Activated effector memory CD4-positive, alpha-beta T cell treated with Interleukin-2 at 50 U/mL for 16 hours (primary cell): ENCODE data around the gene TSPAN9.
A peak's percentile ranks its signal among the peaks of the same experiment; 100 is the strongest.

Experiments
- DNase-seq: peaks from one replicate; pipeline ENCODE4 v3.0.0-alpha.2; 2020

TSPAN9 gene

DNA sequence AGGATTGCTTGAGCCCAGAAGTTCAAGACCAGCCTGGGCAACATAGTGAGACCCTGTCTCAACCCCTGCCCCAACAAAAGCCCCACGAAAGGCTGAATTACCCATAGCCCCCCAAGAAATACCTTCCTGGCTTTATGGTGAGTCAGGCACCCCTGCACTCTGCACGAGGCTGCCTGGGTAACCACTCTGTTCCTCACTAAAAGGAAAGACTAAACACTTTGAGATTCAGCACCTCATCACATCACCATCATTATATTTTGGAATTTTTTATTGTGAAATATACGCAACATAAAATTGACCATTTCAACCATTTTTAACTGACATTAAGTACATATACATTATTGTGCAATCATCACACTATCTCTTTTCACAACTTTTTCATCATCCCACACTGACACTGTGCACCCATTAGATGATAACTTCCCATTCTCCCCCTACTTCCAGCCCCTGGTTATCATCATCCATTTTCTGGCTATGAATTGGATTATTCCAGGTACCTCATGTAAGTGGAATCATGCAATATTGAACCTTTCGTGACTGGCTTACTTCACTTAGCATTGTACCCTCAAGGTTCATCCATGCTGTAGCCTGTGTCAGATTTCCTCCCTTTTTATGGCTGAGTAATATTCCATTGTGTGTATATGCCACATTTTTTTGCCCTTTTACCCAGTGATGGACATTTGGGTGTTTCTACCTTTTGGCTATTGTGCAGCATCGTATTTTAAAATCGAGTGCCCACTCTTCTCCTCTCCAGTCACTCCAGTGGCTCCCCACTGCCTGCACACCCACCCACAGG is 51.5 kb downstream of the TSPAN9 start:
- DNase-seq = no peak

DNA sequence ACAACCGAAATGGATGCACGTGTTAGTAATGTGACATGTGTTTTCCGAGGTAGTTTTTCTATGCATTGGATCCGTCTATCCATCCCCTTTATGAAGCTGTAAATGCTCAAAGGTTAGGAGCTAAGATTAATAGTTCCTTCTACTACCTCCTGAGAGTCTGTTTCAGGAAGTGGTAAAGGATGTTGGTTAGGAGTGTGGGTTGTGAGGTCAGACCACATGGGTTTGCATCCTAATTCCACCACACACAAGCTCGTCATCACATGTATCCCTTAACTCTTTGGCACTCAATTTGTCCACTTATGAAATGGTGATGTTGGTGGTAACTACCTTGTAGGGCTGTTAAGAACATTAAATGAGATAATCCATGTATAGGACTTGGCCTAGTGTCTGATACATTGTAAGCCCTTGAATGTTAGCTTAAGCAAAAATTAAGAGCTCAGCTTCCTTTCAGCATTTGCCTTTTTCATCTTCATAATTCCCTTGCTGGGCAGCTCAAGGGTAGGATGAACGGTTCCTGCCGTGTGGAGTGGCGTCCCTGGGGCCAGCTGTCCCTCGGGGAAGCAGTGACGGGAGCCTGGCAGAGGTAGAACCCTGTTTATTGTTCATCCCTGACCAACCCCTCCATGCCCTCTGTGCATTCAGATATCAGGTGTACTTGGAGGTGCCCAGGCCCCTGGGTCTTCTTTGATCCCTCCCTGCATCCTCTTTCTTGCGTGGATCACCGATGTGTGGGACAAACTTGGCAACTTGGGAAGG is 52.3 kb downstream of the TSPAN9 start:
- DNase-seq = no peak

DNA sequence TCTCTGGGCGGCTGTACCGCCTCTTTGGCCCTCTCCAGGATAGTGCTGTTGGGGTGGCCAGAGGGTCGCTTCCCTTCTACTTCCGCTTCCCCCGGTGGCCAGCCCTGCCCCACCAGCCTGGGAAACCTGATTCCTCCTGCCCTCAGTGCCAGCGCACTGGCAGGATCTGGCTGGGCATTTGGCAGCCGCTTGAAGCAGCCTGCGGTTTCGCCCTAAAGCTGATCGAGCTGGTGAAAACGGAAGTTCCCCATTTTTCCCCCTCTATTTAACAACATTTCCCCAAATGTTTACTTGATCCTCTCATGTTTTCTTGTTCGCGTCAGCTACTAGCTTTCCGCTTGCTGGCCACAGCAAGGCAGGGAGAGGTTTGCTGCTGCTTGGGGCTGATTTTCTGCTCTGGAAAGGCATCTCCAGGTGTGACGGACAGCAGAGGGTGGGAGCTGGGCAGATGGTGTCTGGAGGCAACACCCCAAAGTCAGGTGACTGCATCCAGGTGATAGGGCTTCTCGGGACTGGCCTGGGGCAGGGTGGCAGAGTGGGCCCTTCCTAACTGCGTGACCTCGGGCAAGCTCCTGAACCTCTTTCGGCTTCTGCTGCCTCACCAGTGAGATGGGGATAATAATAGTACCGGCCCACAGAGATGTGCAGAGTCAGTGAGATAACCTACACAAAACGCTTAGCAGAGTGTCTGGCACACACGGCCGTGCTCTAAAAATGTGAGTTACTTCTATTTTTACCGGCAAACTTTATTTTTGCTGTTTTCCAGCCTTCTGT is 53.1 kb downstream of the TSPAN9 start:
- no peak for DNase-seq

DNA sequence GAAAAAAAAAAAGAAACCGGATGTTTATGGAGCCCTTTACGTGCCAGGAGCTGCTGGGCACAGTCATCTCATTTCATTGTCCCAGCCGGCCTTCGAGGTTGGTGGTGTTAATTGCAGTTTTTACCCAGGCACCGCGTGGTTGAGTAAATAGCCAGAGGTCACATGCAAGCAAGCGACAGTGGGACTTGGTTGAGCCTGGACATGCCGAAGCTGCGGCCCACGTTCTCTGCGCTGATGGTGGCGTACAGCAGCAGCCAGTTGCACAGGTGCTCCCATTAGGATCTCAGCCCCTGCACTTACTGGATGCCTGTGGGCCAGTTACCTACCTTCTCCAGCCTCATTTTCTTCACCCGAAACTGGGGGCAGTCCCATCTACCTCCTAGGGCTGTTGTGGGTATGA is 54.0 kb downstream of the TSPAN9 start:
- no peak for DNase-seq

DNA sequence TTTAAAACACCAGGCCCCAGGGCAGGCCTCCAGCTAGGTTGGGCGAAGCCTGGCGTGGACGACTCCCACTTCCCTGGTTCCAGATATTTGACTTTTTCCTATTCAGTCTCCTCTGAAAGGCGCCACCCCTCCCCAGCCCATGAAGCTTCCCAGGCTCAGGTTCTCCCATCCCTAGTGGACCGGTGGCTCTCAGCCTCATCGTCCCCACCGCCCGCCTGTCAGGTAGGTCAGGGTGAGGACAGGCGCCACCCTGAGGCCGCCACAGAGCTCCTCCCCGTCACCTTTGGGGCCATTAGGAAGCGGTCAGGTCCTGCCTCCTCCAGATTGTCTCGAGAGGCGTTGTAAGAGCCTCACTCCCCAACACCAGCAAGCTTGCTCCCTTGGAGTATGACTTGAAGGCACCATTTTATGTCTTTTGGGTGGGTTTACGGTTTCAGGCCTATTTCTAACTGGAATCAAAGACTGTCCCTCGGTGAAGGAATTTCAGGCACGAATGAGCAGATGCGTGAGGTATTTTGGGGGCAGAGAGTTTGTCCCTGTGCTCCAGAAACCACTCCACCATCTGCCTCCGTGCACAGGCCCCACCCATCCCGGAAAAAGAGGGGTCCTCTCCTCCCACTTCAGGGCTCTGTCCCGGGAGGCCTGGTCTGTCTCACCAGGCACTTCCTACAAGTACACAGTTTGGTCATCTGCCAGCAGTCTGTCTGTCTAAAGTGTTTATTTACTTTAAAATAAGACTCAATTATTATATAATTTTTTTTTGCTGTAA is 55.6 kb downstream of the TSPAN9 start:
- DNase-seq = no peak

DNA sequence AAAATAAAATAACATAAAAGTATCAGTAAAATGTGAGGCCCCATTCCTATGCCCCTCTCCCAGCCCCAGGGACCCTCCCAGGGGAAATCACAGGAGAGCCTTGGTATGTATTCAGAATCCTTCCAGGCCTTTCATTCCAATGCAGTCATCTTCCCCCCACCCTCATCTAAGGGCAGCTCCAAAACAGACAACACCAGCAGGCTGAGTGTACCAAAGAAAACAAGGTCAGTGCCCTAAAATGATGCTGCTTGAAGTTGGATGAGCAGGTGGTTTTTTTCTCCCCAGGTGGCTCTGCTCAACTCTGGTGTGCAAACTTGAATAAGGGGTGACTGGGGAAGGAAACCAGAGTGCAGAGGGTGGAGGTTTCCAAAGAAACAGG is 56.2 kb downstream of the TSPAN9 start:
- DNase-seq = no peak

DNA sequence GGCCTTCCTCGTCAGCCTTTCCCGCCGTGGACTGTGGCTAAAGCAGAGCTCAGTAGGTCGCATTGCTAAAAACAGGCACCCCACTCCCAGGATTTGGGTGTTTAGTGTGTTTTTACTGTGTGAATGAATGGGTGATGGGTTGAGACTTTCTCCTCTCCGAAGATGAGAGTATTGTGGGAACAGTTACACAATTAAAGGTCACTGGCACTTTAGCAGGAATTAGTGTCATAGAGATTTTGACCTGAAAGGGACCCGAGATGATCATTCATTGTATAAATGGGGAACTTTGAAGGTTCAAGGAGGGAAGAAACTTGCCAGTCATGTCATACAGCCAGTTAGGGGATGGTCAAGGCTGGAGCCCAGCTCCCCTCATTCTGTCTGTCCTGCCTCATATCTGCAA is 56.9 kb downstream of the TSPAN9 start:
- DNase-seq = no peak

DNA sequence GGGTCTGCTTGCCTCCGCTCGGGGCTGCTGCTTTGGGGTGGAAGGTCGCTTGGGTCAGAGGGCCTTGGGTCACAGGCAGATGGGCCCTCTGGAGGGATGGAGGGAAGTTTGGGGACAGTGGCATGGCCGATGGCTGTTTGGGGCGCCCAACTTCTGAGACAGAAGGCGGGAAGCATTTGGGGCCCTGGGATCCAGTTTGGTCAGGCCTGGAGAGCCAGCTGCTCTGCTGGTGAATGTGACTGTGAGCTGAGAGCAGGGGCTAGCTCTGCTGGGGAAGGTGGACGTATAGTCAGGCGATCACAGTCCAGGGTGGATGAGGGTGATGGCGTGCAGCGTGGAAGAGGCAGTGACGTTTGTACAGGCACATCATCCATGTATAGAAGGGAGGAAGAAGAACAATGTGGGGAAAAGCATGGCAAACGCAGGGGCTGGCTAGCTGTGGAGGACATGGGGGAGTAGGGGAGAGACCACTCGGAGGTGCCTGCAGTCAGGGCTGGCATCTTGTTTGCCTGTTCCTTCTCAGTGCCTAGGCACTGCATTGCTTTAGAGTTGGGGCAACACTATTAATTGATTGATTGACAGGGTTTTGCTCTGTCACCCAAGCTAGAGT is 57.5 kb downstream of the TSPAN9 start:
- no peak for DNase-seq

DNA sequence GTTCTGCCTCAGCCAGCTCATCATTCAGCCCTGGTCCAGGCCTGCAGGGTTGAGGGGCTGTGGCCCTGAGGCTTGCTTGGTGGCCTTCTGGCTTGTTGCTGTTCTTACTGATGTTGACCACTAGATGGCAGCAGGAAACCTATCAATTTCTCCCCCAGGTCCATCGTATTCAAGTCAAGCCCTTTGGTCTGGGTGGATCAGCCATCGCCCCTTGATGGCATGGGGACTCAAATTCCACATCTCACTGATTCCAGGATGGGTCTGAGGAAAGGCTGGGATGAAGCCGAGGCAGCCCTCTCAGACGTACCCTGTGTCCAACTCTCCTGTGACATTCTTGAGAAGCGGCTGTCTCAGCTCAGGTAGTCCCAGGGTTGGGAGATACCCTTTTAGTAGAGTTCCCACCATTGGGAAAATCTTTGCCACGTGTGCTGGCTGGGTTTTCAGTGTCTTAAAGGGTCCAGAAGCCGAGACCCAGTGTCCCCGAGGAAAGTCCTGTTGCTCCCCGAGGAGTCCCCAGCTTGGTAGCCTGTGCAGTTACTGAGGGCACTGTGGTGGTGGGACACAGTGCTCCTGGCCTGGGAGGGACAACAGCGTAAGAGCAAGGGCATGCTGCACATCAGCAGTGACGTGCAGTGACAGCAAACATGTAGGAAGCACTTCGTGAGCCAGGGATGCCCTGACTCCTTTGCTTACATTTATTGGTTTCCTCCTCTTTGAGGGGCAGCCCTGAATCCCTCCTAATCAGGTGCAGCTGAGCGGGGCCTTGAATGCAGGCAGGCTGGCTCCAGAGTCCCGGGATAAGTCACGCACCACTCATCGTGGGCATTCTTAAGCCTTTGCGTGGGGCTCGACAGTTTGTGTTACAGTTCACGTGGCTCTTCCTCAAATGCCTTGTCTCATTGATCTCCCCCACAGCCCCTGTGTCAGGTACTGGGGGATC is 58.6 kb downstream of the TSPAN9 start:
- DNase-seq = peak; percentile 5

DNA sequence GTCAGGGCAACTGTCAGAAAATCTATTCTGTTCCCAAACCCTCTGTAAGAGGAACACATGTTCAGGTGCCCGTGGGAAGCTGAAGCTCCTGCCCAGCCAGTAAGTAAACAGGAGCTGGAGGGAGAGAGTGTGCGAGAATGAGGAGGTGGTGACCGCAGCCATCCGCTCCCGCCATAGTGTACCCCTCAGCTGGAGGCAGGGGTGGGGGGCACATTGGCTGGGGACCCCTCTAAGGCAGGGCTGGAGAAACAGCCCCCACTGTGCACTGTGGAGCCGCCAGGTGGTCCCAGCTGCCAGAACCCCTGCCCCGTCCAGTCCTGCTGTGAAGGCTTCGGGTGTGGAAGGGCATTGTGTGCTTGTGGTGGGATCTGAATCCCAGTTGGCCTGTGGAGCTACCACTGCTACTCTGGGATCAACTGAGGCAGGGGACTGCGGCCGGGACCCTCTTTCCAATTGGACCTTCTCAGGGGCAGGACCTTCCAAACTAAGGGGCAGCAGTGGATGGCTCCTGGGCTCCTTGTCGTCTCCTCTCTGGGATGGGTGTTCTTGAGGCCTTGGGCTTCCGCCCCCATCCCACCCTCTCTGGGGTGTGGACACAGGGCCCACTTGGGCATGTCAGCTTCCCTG is 59.6 kb downstream of the TSPAN9 start:
- no peak for DNase-seq

DNA sequence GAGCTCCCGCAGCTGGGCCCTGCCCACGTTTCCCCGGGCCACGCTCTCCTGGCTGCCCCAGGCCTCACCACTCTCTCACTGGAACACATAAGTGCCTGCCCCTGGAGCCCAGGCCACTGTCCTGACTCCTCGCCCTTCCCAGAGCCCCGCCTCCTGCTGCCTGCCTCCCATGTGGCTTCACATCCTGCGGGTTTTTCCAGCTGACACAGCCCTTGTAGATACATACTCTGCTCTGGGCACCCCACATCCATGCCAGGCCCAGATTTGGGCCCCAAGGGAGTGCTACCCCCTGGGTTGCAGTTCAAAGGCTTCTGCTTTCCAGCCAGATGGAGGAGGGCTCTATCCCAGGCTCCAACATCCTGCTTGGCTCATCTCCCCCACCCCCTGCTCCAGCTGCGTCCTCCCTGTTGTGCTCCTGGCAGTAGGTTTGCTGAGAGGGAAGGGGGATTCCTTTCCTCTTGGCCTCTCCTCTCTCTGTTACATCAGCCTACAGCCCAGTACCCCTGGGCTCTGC is 60.1 kb downstream of the TSPAN9 start:
- no peak for DNase-seq

DNA sequence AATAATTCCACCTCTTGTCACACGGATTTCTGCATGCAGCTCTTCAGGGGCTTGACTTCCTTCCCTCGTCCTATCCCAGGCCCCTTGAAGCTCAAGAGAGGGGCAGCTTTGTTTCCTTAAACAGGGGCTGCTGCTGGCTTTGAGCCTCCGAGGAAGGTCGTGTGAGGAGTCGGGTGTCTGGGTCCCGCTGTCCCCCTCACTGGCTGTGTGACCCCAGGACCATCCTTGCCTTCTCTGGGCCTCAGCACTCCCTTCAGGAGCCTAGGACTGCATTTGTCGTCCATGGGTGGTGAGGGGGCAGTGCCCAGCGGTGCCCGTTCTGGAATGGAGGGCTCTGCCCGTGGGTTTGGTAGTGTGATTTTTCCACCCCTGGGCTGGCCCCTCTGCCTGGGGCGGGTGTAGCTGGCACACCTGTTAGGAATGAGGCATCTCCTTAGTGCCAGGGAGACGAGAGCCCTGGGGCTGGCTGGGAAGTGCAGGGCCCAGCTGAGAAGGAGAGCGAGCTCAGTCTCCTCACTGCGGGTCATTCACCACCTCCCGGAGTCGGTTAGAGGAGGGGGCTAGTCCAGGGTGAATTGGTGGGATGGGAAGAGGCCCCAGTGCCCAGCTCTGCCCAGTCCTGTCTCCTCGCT is 60.8 kb downstream of the TSPAN9 start:
- DNase-seq = no peak

DNA sequence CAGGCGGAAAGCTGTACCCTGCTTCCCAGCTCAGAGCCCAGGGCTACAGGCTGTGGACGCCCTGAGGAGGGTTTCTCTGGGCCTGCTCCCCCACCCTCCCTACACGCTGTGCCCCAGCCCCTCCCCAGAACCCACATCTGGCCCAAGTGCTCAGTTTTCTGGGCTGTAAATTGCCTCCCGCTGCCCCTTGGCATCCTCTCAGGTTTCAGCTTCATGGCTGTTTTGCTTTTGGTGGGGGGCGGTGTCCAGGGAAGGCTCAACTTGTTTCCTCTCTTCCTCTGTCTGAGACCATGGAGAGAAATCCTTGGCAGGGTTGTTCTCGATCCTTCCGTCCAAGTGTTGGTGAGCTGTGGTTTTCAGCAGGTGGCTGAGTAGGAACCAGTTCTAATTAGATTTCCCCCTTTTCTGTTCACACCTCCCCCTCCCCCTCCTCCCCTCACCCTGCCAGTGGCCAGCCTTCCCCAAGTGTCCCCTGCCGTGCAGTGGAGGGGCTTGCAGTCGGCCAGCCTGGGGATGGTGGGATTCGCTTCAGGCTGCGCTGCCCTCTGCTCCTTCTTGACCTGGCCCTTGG is 61.8 kb downstream of the TSPAN9 start:
- DNase-seq = no peak

DNA sequence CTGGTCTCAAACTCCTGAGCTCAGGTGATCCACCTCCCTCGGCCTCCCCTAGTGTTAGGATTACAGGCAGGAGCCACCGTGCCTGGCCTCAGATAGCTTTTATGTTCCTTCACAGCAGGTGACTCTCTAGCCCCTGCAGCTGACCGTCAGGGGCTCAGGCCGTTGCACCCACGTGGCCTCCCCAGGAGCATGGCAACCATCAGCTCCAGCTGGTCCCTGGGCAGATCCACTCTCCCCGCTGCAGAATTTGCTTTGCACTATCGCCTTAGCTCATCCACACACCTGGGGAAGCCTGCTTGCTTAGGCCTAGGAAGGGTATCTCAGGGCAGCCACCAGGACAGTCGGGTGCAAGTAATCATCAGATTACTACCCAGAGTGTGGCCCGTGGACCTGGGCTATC is 62.6 kb downstream of the TSPAN9 start:
- no peak for DNase-seq

DNA sequence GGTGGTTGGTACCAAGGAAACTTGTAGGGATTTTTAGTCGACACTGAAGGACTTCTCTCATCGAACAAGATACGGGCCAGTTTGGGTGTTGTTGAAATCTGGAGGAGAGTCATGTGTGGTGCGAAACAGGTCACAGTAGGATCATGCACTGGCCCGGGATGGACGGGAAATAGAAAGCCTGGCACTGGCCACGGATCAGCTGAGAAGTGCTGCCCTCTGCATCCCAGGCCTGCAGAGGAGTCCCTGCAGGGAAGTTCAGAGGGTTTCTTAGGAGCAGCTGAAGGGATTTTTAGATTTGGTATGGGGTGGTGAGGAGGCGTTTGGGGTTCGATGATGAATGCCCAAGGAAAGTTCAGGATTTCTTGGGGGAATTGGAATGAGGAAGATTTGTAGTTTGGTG is 63.1 kb downstream of the TSPAN9 start:
- DNase-seq = no peak

DNA sequence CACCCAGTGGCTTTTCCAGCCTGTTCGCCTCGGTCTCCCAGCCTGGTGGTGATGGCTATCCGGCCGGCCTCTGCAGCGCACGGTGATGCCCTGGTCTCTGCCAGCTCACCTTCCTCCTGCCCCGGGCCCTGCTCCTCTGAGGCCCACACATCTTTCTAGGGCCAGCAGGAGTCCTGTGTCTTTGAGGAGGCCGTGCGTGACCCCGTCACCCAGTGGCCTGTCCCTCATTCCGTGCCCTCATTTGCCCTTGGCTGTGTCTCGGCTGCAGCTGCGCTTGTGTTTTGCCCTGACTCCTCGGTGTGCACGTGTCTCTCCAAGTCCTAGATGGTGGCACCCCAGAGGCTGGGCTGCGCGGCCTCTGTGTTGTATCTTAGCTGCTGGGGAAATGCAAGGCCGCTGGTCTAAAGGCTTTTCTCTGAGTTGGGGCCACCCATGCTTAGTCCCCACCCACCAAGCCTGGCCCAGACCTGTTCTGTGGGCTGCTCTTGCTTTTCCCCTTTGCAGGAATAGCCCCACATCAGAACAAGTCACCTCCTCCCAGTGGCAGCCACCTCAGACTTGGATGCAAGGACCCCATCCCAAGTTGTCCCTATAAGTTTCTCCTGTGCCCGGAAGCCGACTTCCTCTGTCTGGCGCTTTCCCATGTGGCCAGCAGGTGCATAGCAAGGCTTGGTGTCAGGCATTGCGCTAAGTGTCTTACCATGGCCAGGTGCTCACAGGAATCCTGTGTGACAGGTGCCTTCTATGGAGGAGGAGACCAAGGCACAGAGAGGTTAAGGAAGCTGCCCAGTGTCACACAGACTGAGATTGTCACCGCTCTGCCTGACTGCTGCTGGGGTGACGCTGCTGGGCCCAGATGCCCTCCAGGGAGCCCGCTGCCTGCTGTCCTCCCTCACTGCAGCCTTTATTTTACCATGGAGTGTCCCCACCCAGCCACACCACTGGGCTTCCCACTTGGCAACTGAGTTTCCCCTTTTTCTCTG is 64.5 kb downstream of the TSPAN9 start:
- no peak for DNase-seq

DNA sequence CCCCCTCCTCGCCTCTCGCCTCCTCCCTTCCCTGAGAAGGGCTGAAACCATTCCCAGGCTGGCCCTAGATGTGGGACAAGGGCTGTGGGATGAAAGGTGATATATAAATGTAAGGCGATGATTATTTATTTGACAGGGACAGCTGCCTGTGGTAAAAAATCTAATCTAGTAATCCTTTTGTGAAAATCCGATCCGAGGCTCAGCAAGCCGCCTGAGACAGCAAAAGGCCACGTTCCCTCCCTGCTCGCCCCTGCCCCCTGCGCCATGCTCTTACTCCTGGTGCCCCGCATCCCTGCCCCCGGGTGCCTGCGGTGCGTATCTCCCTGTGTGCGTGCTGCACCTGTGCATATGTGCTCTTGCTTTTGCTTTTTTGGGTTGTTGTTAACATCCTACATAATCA is 65.2 kb downstream of the TSPAN9 start:
- DNase-seq = no peak

DNA sequence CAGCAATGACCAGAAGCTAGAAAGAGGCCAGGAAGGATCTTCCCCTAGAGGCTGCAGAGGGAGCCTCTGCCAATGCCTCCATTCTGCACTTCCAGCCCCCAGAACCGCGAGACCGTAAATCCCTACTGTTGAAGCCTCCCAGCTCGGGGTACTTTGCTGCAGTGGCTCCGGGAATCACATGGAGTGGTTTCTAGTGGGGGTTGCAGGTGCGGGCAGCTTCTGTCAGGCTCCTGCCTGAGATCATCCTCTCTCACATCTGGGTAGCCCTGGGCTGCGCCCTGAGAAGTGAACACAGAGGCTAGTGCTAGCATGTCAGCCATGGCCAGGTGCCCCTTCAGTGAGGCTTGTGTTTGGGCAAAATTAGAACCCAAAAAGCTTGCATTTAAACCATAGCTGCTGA is 67.3 kb downstream of the TSPAN9 start:
- DNase-seq = no peak

DNA sequence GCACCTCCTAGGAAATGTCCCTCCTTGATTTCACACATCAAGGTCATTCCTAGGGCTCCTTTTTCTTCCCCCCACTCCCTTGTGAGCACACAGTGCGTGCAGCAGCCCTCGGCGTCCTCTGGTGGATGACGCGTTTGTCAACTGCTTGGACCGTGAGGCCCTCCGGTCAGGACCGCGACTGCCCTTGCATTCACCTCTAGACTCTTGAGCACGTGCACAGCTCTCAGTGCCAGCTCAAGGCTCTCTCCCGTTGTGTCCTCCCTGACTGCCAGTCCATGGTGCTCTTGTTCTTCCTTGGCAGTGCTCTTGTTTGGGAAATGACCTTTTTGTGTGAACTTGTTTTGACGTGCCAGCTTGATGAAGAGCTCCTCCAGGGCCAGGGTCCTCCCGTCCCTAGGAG is 67.9 kb downstream of the TSPAN9 start:
- DNase-seq = no peak
